Mesendoderm (in vitro differentiated cells): ENCODE data around the gene ARL6IP4.

ENCODE experiments used
- DNase-seq: peaks from one replicate; pipeline ENCODE4 v3.0.0; 2013
- H2AK5ac ChIP-seq: 2 replicates; pipeline ENCODE4 v1.6.1; 2013; ENCODE audit warnings: low read length, inconsistent platforms
- H2BK120ac ChIP-seq: 2 replicates; pipeline ENCODE4 v1.6.1; 2013; ENCODE audit warnings: low read depth, mild to moderate bottlenecking, low read length, moderate library complexity, mixed read lengths
- H2BK15ac ChIP-seq: replicated peaks from 2 replicates; pipeline ENCODE4 v1.6.1; 2013; ENCODE audit warnings: low read depth, mild to moderate bottlenecking, moderate library complexity
- H2BK5ac ChIP-seq: 2 replicates; pipeline ENCODE4 v1.6.1; 2013; ENCODE audit warnings: low read length, inconsistent platforms
- H3K18ac ChIP-seq: 2 replicates; pipeline ENCODE4 v1.6.1; 2013; ENCODE audit warnings: mild to moderate bottlenecking, low read length, mixed read lengths
- H3K23ac ChIP-seq: one replicate; pipeline ENCODE4 v1.6.1; 2013; ENCODE audit warnings: low read length
- H3K27ac ChIP-seq: 2 replicates; pipeline ENCODE4 v1.5.1; 2013; ENCODE audit warnings: low read depth, mild to moderate bottlenecking, inconsistent platforms, low read length, moderate library complexity
- H3K27me3 ChIP-seq: 2 replicates; pipeline ENCODE4 v1.6.1; 2013; ENCODE audit warnings: low read length, control low read depth, mild to moderate bottlenecking, inconsistent platforms; ENCODE audit not compliant: insufficient read depth, poor library complexity
- H3K36me3 ChIP-seq: 2 replicates; pipeline ENCODE4 v1.6.1; 2013; ENCODE audit warnings: low read length, inconsistent platforms; ENCODE audit not compliant: control insufficient read depth, insufficient read depth
- H3K4ac ChIP-seq: one replicate; pipeline ENCODE4 v1.6.1; 2013; ENCODE audit warnings: low read depth, mild to moderate bottlenecking, low read length, moderate library complexity
- H3K4me1 ChIP-seq: 2 replicates; pipeline ENCODE4 v1.6.1; 2013; ENCODE audit warnings: low read depth, low read length, inconsistent platforms; ENCODE audit not compliant: control insufficient read depth
- H3K4me2 ChIP-seq: 2 replicates; pipeline ENCODE4 v1.6.1; 2013; ENCODE audit warnings: low read length
- H3K4me3 ChIP-seq: 2 replicates; pipeline ENCODE4 v1.5.1; 2013; ENCODE audit warnings: mild to moderate bottlenecking, low read length
- H3K56ac ChIP-seq: one replicate; pipeline ENCODE4 v1.6.1; 2013; ENCODE audit warnings: low read length
- H3K79me1 ChIP-seq: 2 replicates; pipeline ENCODE4 v1.6.1; 2013; ENCODE audit warnings: low read length, inconsistent platforms
- H3K79me2 ChIP-seq: 2 replicates; pipeline ENCODE4 v1.6.1; 2013; ENCODE audit warnings: mild to moderate bottlenecking, low read length; ENCODE audit not compliant: control insufficient read depth, insufficient read depth
- H3K9ac ChIP-seq: 2 replicates; pipeline ENCODE4 v1.6.1; 2013; ENCODE audit warnings: low read length, inconsistent platforms
- H4K5ac ChIP-seq: one replicate; pipeline ENCODE4 v1.6.1; 2013; ENCODE audit warnings: low read length
- H4K8ac ChIP-seq: one replicate; pipeline ENCODE4 v1.6.1; 2013; ENCODE audit warnings: low read depth, mild to moderate bottlenecking, control low read depth, low read length, moderate library complexity
- WGBS: extraction: QIAGEN DNeasy Blood & Tissue Kit; methylation state at CpG from one replicate; pipeline ENCODE4 v1.1.7; 2013; ENCODE audit warnings: low lambda C conversion rate, missing lambda C conversion rate; ENCODE audit not compliant: insufficient coverage; ENCODE audit errors: extremely low coverage; 5-methylcytosine and 5-hydroxymethylcytosine counted together

The ARL6IP4 gene

DNA sequence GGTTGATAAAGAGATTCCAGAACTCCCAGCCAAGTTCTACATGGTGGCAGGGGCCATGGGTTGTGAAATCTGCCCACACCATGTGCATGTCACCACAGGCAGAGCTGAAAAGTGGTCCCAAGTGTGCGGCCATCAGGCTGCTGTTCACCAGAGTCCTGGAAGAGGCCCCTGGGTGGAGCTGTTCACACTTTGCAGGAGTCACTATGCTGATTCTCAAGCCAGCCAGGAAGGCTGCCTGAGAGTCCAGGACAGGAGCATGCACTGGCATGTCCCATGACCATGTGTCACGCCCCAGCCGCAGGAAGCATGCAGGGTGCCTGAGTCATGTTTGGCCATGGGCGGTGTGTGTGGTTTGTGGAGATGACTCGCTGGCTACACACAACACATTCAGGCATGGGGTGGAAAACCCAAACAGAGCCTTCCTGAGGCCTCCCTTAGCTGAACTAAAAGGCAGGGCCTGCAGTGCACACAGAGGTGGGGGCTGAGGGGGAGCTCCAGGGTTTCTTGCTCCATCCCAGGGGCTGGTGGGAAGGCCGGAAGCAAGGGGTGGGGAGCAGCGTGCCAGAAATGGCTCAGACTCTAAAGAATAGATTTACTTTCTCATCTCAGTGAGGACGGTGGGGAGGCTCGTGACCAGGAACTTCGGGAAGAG is 33.7 kb upstream of the ARL6IP4 start:
- H3K27ac ChIP-seq, result no peak overlapping the region
- no peak overlapping the region for H4K5ac ChIP-seq
- H3K4me1 ChIP-seq, result no peaks in the 10 kb centered on the region
- no peaks in the 10 kb centered on the region for H3K79me1 ChIP-seq
- H3K23ac ChIP-seq, result no peak overlapping the region
- no peaks in the 10 kb centered on the region for H3K79me2 ChIP-seq
- H3K4me2 ChIP-seq, result no peak overlapping the region
- WGBS, result no CpG with 5 or more reads among the region's 10 CpGs
- H2BK5ac ChIP-seq, result no peak overlapping the region
- no peaks in the 10 kb centered on the region for H3K36me3 ChIP-seq
- H2BK15ac ChIP-seq, result no peak overlapping the region
- no peak overlapping the region for H3K9ac ChIP-seq
- no peak overlapping the region for H4K8ac ChIP-seq
- H3K56ac ChIP-seq, result peak overlapping the region; percentile 18
- H3K4me3 ChIP-seq, result no peak overlapping the region
- no peak overlapping the region for H2AK5ac ChIP-seq
- H3K18ac ChIP-seq, result no peak overlapping the region
- DNase-seq, result peak; percentile 70
- no peak overlapping the region for H3K4ac ChIP-seq
- H3K27me3 ChIP-seq, result no peaks in the 10 kb centered on the region
- no peak overlapping the region for H2BK120ac ChIP-seq

DNA sequence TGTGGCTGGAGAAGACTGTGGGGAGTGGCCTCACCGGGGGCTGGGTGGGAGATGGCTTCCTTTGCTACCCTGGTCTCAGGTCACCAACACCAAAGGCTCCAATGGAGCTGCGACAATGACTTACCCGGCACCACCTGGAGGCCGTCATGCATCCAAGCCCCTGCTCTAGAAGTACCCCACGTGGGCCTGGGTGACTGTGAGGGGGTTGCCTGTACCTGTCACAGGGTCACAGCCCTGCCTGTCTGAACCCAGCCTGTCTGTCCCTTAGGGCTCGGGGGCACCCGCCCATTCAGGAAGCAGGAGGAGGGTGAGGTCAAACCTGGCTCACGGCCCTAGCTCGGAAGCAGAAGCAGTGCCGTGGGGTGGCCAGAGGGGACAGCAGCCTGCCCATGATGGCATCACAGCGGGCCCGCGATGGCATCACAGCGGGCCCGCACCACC is 33.1 kb upstream of the ARL6IP4 start:
- no peak overlapping the region for H3K4me3 ChIP-seq
- no peak overlapping the region for H2BK15ac ChIP-seq
- no peak overlapping the region for H4K5ac ChIP-seq
- H3K79me1 ChIP-seq, result no peaks in the 10 kb centered on the region
- no peak for DNase-seq
- WGBS, result no CpG with 5 or more reads among the region's 15 CpGs
- H3K4me2 ChIP-seq, result no peak overlapping the region
- no peak overlapping the region for H3K27ac ChIP-seq
- H3K4me1 ChIP-seq, result no peaks in the 10 kb centered on the region
- H3K36me3 ChIP-seq, result no peaks in the 10 kb centered on the region
- H2BK120ac ChIP-seq, result no peak overlapping the region
- H4K8ac ChIP-seq, result no peak overlapping the region
- no peak overlapping the region for H3K56ac ChIP-seq
- no peak overlapping the region for H3K18ac ChIP-seq
- no peak overlapping the region for H3K4ac ChIP-seq
- H3K23ac ChIP-seq, result no peak overlapping the region
- H2BK5ac ChIP-seq, result no peak overlapping the region
- H2AK5ac ChIP-seq, result no peak overlapping the region
- no peaks in the 10 kb centered on the region for H3K27me3 ChIP-seq
- no peak overlapping the region for H3K9ac ChIP-seq
- H3K79me2 ChIP-seq, result no peaks in the 10 kb centered on the region

DNA sequence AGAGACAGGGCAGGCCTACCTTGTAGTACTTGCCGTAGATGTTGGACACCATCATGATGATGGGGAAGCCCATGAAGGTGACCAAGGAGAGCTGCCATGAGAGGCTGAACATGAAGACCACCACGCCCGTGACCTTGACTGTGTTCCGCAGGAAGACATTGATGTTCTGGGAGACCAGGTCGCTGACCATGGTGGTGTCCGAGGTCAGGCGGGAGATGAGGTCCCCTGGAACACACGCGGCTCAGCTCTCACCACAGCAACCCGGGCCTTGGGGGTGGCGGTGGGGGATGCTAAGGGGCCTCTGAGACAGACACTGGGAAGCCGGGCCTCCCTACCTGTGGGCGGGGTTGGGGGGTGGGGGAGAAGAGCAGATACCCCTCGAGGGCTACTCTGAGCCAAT is 31.9 kb upstream of the ARL6IP4 start:
- Histone ChIP-seq H3K4me3 (no peak overlapping the region), H3K18ac (no peak overlapping the region), H3K23ac (no peak overlapping the region), H3K27ac (no peak overlapping the region), H4K5ac (no peak overlapping the region), H4K8ac (no peak overlapping the region), H2AK5ac (no peak overlapping the region), H3K36me3 (no peaks in the 10 kb centered on the region), H3K79me2 (no peaks in the 10 kb centered on the region), H2BK5ac (no peak overlapping the region), H3K9ac (no peak overlapping the region), H2BK15ac (no peak overlapping the region), H3K4me2 (no peak overlapping the region), H3K79me1 (no peaks in the 10 kb centered on the region), H3K4me1 (no peaks in the 10 kb centered on the region), H2BK120ac (no peak overlapping the region), H3K56ac (no peak overlapping the region), H3K4ac (no peak overlapping the region), H3K27me3 (no peaks in the 10 kb centered on the region)
- WGBS, result no CpG with 5 or more reads among the region's 14 CpGs
- DNase-seq, result no peak

DNA sequence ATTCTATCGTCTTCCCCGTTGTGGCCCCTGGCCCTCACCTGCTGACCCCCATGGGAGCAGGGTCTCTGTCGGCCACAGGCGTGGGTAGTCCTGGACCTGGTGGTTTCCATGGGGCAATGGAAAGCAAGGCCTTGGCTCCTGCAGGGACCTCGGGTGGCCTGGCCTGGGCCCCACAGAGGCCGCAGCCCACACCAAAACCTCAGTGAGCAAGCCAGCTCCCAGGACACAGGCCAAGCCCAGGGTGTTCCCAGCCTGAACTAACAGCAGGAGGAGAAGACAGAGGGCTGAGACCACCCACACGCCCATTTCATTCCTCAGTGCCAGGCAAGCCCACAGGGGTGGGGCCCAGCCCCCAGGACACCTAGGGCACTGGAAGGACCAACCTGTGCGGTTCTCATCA is 31.1 kb upstream of the ARL6IP4 start:
- Histone ChIP-seq H2BK120ac (no peak overlapping the region), H3K9ac (no peak overlapping the region), H2AK5ac (no peak overlapping the region), H3K79me2 (no peaks in the 10 kb centered on the region), H3K18ac (no peak overlapping the region), H3K4me2 (no peak overlapping the region), H3K4me1 (no peaks in the 10 kb centered on the region), H4K5ac (no peak overlapping the region), H2BK5ac (no peak overlapping the region), H3K4me3 (no peak overlapping the region), H3K27me3 (no peaks in the 10 kb centered on the region), H3K79me1 (no peaks in the 10 kb centered on the region), H3K36me3 (no peaks in the 10 kb centered on the region), H3K27ac (no peak overlapping the region), H4K8ac (no peak overlapping the region), H3K23ac (no peak overlapping the region), H3K56ac (no peak overlapping the region), H2BK15ac (no peak overlapping the region), H3K4ac (no peak overlapping the region)
- no peak for DNase-seq
- WGBS, result no CpG with 5 or more reads among the region's 8 CpGs

DNA sequence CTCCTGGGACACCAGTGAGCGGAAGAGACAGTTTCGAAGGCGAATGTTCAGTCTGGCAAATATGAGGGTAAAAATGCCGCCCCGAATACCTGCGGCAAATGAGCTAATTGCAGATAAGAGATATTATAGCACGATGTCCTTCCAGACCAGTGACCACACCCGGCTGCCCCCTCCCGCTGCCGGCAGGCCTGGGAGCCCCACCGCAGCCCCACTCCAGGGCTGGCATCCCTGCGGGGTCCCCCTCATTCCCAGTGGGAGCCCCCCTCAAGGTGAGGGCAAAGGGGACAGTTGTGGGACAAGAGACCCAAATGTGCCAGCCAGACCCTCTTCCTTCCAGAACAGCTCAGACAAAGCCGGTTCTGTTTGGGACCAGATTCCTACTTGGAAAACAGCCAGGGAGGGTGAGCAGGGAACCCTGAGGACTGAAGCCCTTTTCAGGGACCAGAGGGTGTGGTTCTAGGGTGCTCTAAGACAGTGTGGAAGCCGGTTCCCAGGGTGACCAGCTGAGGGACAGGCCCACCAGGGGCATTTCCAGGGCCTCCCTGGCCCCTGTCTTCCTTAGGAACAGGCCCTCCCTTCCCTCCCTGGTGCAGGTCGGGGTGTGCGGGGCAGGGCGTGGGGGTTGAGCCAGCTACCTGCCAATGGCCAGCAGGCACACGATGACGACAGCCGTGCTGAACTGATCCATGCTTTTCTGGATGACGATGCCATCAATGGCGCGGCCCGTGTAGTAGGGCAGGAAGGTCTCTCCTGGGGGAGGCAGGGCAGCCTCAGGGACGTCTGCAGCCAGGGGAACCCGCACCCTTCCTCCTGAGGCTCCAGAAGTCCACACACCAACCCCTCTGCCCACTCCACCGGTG is 30.4 kb upstream of the ARL6IP4 start:
- WGBS, result no CpG with 5 or more reads among the region's 27 CpGs
- H3K9ac ChIP-seq, result no peak overlapping the region
- H2BK120ac ChIP-seq, result no peak overlapping the region
- no peaks in the 10 kb centered on the region for H3K79me2 ChIP-seq
- H3K4me2 ChIP-seq, result no peak overlapping the region
- H2BK5ac ChIP-seq, result no peak overlapping the region
- no peak for DNase-seq
- H3K4ac ChIP-seq, result no peak overlapping the region
- no peaks in the 10 kb centered on the region for H3K4me1 ChIP-seq
- no peak overlapping the region for H3K27ac ChIP-seq
- no peak overlapping the region for H4K8ac ChIP-seq
- H3K79me1 ChIP-seq, result no peaks in the 10 kb centered on the region
- H2AK5ac ChIP-seq, result no peak overlapping the region
- H3K23ac ChIP-seq, result no peak overlapping the region
- H3K36me3 ChIP-seq, result no peaks in the 10 kb centered on the region
- no peak overlapping the region for H3K4me3 ChIP-seq
- H4K5ac ChIP-seq, result no peak overlapping the region
- no peaks in the 10 kb centered on the region for H3K27me3 ChIP-seq
- no peak overlapping the region for H3K56ac ChIP-seq
- H3K18ac ChIP-seq, result no peak overlapping the region
- no peak overlapping the region for H2BK15ac ChIP-seq
